Keratinocyte (primary cell): ENCODE results near the gene GARS1.

Experiments
- CTCF ChIP-seq, 3 experiments: IDR thresholded peaks in 1 of 3; conservative IDR thresholded peaks in 1 of 3; optimal IDR thresholded peaks in 1 of 3; 2 replicates in 2 of 3; 3 replicates in 1 of 3; pipeline versions ENCODE3 to v1.5.1; 2011; ENCODE audit warnings: low read length in 3 of 3, mild to moderate bottlenecking in 3 of 3, moderate library complexity in 2 of 3, control low read depth in 1 of 3, inconsistent platforms in 1 of 3; ENCODE audit not compliant: insufficient read depth in 2 of 3; ENCODE audit errors: extremely low read depth in 1 of 3
- EZH2 ChIP-seq: IDR thresholded peaks from one replicate; pipeline ENCODE4 v1.6.1; 2012; ENCODE audit warnings: inconsistent platforms, mild to moderate bottlenecking, low read length, moderate library complexity

DNA sequence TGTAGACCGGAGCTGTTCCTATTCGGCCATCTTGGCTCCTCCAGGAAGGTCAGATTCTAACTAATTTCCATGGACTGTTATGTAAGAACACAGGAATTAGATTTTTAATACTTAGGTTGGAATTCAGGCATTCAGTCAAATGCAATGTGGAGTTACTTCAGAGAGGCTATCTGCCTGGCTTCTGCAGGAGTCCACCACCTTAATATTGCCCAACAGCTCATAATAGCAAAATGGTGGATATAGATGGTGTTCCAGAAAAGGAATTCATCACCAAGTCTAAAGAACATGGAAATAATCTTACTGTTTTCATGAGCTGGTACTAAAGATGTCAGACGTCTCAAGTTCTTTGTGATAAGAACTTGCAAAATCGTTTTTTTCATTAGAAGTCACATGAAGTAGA, 48.1 kb downstream of the GARS1 start:
- TF ChIP-seq CTCF (optimal IDR thresholded peaks at IDR 0.05 in 1 of 3, IDR thresholded peaks at IDR 0.05 in 1 of 3, conservative IDR thresholded peaks at IDR 0.05 in 1 of 3; ENCODE audit: extremely low read depth in 1 of 3, insufficient read depth in 2 of 3, low read length in 3 of 3) (no peak), EZH2 (no peak)
